Liver (tissue), 9 donors: ENCODE data around the gene DR1. TPM values are rescaled to one million over a fixed set of nuclear protein-coding genes. Genes with fewer than 3 reads are reported as not detected.

ENCODE experiments used
- DNase-seq: peaks from one replicate; pipeline ENCODE4 v3.0.0-alpha.2; 2017; ENCODE audit warnings: low spot score
- H3K27ac ChIP-seq, 2 donors: one replicate each; pipeline ENCODE4 v1.7.0; 2013; ENCODE audit warnings: inconsistent platforms in 2 of 2, low read length in 2 of 2, control low read depth in 1 of 2, low read depth in 1 of 2, mild to moderate bottlenecking in 1 of 2
- H3K27me3 ChIP-seq, 4 donors: one replicate each; pipeline versions ENCODE4 v1.6.1 to v1.7.0; 2013; ENCODE audit warnings: low read length in 3 of 4, inconsistent platforms in 1 of 4, mild to moderate bottlenecking in 1 of 4, moderate library complexity in 1 of 4; ENCODE audit not compliant: control insufficient read depth in 4 of 4, insufficient read depth in 4 of 4
- H3K36me3 ChIP-seq, 4 donors: one replicate each; pipeline versions ENCODE4 v1.6.1 to v1.7.0; 2013; ENCODE audit warnings: low read length in 3 of 4, mild to moderate bottlenecking in 3 of 4, low read depth in 1 of 4, moderate library complexity in 1 of 4; ENCODE audit not compliant: control insufficient read depth in 4 of 4, insufficient read depth in 3 of 4
- H3K4me1 ChIP-seq, 4 donors: one replicate each; pipeline versions ENCODE4 v1.6.1 to v1.7.0; 2013; ENCODE audit warnings: low read length in 3 of 4, mild to moderate bottlenecking in 3 of 4, moderate library complexity in 1 of 4; ENCODE audit not compliant: control insufficient read depth in 4 of 4, insufficient read depth in 4 of 4
- H3K4me3 ChIP-seq, 3 donors: one replicate each; pipeline versions ENCODE4 v1.6.1 to v1.7.0; 2013; ENCODE audit warnings: low read length in 3 of 3, control low read depth in 1 of 3, low read depth in 1 of 3, mild to moderate bottlenecking in 1 of 3
- H3K9ac ChIP-seq, 2 donors: one replicate each; pipeline ENCODE4 v1.7.0; 2013; ENCODE audit warnings: low read length in 2 of 2, mild to moderate bottlenecking in 2 of 2, moderate library complexity in 2 of 2, control low read depth in 1 of 2, low read depth in 1 of 2
- H3K9me3 ChIP-seq, 4 donors: one replicate each; pipeline versions ENCODE4 v1.6.1 to v1.7.0; 2013; ENCODE audit warnings: low read length in 3 of 4; ENCODE audit not compliant: control insufficient read depth in 4 of 4
- ATF3 ChIP-seq: IDR thresholded peaks from 2 replicates; pipeline ENCODE4 v1.6.1; 2016; ENCODE audit warnings: antibody characterized with exemption
- CTCF ChIP-seq: fragments of 150-350 bp; IDR thresholded peaks from 2 replicates; pipeline ENCODE4 v1.5.1; 2017; ENCODE audit warnings: improper control_type of control experiment, low read depth, low read length; ENCODE audit not compliant: missing input control
- EGR1 ChIP-seq, 2 donors: IDR thresholded peaks; 2 replicates each; pipeline ENCODE4 v1.6.1; 2016 to 2018; ENCODE audit warnings: antibody characterized with exemption in 2 of 2, low read depth in 2 of 2
- FOXA1 ChIP-seq: IDR thresholded peaks from 2 replicates; pipeline ENCODE4 v1.6.1; 2016; ENCODE audit warnings: antibody characterized with exemption
- FOXA2 ChIP-seq: IDR thresholded peaks from 2 replicates; pipeline ENCODE4 v1.6.1; 2016; ENCODE audit warnings: antibody characterized with exemption
- GABPA ChIP-seq, 2 donors: IDR thresholded peaks in 1 of 2; conservative IDR thresholded peaks in 1 of 2; 2 replicates each; pipeline ENCODE4 v1.6.1; 2016; ENCODE audit warnings: antibody characterized with exemption in 2 of 2, mild to moderate bottlenecking in 1 of 2, moderate library complexity in 1 of 2
- HNF4A ChIP-seq, 2 donors: conservative IDR thresholded peaks; 2 replicates each; pipeline ENCODE4 v1.6.1; 2016; ENCODE audit warnings: antibody characterized with exemption in 2 of 2, mild to moderate bottlenecking in 2 of 2
- HNF4G ChIP-seq: IDR thresholded peaks from 2 replicates; pipeline ENCODE4 v1.6.1; 2016; ENCODE audit warnings: antibody characterized with exemption
- JUND ChIP-seq, 2 donors: IDR thresholded peaks; 2 replicates each; pipeline ENCODE4 v1.6.1; 2016; ENCODE audit warnings: antibody characterized with exemption in 2 of 2
- MAX ChIP-seq: IDR thresholded peaks from 2 replicates; pipeline ENCODE4 v1.6.1; 2016; ENCODE audit warnings: antibody characterized with exemption
- NR2F2 ChIP-seq: IDR thresholded peaks from 2 replicates; pipeline ENCODE4 v1.6.1; 2016; ENCODE audit warnings: antibody characterized with exemption
- RAD21 ChIP-seq, 2 donors: IDR thresholded peaks; 2 replicates each; pipeline ENCODE4 v1.6.1; 2016; ENCODE audit warnings: antibody characterized with exemption in 2 of 2, mild to moderate bottlenecking in 2 of 2
- REST ChIP-seq: IDR thresholded peaks from 2 replicates; pipeline ENCODE4 v1.6.1; 2016; ENCODE audit warnings: antibody characterized with exemption, mild to moderate bottlenecking
- RXRA ChIP-seq, 2 donors: IDR thresholded peaks; 2 replicates each; pipeline ENCODE4 v1.6.1; 2017 to 2018; ENCODE audit warnings: antibody characterized with exemption in 2 of 2, mild to moderate bottlenecking in 1 of 2
- SP1 ChIP-seq: IDR thresholded peaks from 2 replicates; pipeline ENCODE4 v1.6.1; 2018; ENCODE audit warnings: antibody characterized with exemption, mild to moderate bottlenecking
- TAF1 ChIP-seq: conservative IDR thresholded peaks from 2 replicates; pipeline ENCODE4 v1.6.1; 2016; ENCODE audit warnings: antibody characterized with exemption, mild to moderate bottlenecking
- YY1 ChIP-seq: IDR thresholded peaks from 2 replicates; pipeline ENCODE4 v1.6.1; 2016; ENCODE audit warnings: antibody characterized with exemption, mild to moderate bottlenecking
- ZBTB33 ChIP-seq: IDR thresholded peaks from 2 replicates; pipeline ENCODE4 v1.6.1; 2016; ENCODE audit warnings: antibody characterized with exemption
- WGBS: extraction: QIAGEN DNeasy Blood & Tissue Kit; methylation state at CpG from one replicate; pipeline ENCODE4 v1.1.7; 2013; 5-methylcytosine and 5-hydroxymethylcytosine counted together
- polyA plus RNA-seq, 2 donors: library from polyadenylated mRNA; stranded (reverse) in 1 of 2; unstranded in 1 of 2; fragments of 200-250 nt in 1 of 2; fragments of >200 nt in 1 of 2; fragmentation: Nextera tagmentation in 1 of 2; extraction: Ambion mirVana in 1 of 2; gene quantifications; one replicate each; pipeline versions ENCODE4 v1.2.1 to v1.2.3, GENCODE V29; 2013 to 2015
- total RNA-seq, 2 donors: library from RNA; depleted of rRNA; stranded (reverse); fragments of >200 nt; gene quantifications; one replicate each; pipeline ENCODE4 v1.2.3, GENCODE V29; 2014
- donor health status: healthy.
- donor health status: healthy.
- donor health status: healthy.
- donor health status: healthy.
- donor health status: healthy.

The DR1 gene
- total RNA-seq (10 to 100 TPM; 13.5 to 20.5 TPM), polyA plus RNA-seq (10 to 100 TPM in 1 of 2 donors, 1 to 10 TPM in 1; 9.4 to 10.9 TPM)

GRCh38 chr1:93345633-93346420 lies at the start of gene DR1:
TSS of gene DR1 (plus strand) at chr1:93345907. CDS start at chr1:93346646, 739 bp downstream.
- no peaks in the 10 kb centered on the region for H3K27me3 ChIP-seq
- H3K36me3 ChIP-seq, result no peaks in the 10 kb centered on the region
- TF ChIP-seq SP1 (peak; percentile 71), EGR1 (IDR thresholded peaks at IDR 0.05; ENCODE audit: low read depth in 2 of 2) (peak; percentile 83 to 92), FOXA2 (no peak), GABPA (IDR thresholded peaks at IDR 0.05 in 1 of 2, conservative IDR thresholded peaks at IDR 0.05 in 1 of 2) (peak; percentile 85 to 97), RXRA (IDR thresholded peaks at IDR 0.05) (peak; percentile 30 to 52), NR2F2 (no peak), YY1 (peak; percentile 89), JUND (IDR thresholded peaks at IDR 0.05) (peak in 1 of 2 donors; percentile 16), ZBTB33 (peak; percentile 51), FOXA1 (peak; percentile 27), HNF4G (no peak), ATF3 (no peak), CTCF (no peak), REST (peak; percentile 75), HNF4A (conservative IDR thresholded peaks at IDR 0.05) (no peak), RAD21 (IDR thresholded peaks at IDR 0.05) (peak; percentile 30 to 54), MAX (peak; percentile 91), TAF1 (peak; percentile 93)
- peaks cover 2 to 34% (median 16%) of the 10 kb centered on the region in 4 donors for H3K4me1 ChIP-seq
- peak within 1 kb of the TSS; percentile 74 to 81 (median 78) for H3K4me3 ChIP-seq
- no peaks in the 10 kb centered on the region for H3K9me3 ChIP-seq
- DNase-seq, result peak; percentile 95
- H3K9ac ChIP-seq, result peak within 1 kb of the TSS; percentile 89 to 96
- H3K27ac ChIP-seq, result peak within 1 kb of the TSS; percentile 62 to 95
- WGBS, result under 1% methylated on average over 80 of the region's 80 CpGs
